ENCODE data around the gene INTS11. TPM values are rescaled to one million over a fixed set of nuclear protein-coding genes. Genes with fewer than 3 reads are reported as not detected.
"Not testable (repeated sequence)": the region's sequence is repeated elsewhere in the genome, so short reads cannot be mapped to it uniquely, and the experiment has no call there.

INTS11 gene
- total RNA-seq, 3 donors from 2014 or later (not counting 1 experiment from before 2014, with no cell fraction given): 150 to 189 (median 181) TPM

- peaks cover 33% of the 10 kb centered on the region for H3K36me3 ChIP-seq (ENCODE audit: control insufficient read depth, insufficient read depth, low read length)
- intact Hi-C loops (cut with micrococcal nuclease): no loop called here
- WGBS (ENCODE audit: insufficient coverage): 97% methylated on average over 9 of the region's 9 CpGs
Observed at GRCh38 chr1:1318131-1318652, 6.3 kb downstream of the INTS11 start.

GRCh38 chr1:1317420-1317819 is 7.0 kb downstream of the INTS11 start:
- no peak overlapping the region for H3K27ac ChIP-seq (ENCODE audit: low read length)
- WGBS (ENCODE audit: insufficient coverage): 95% methylated on average over 6 of the region's 6 CpGs
- peaks cover 40% of the 10 kb centered on the region for H3K36me3 ChIP-seq (ENCODE audit: control insufficient read depth, insufficient read depth, low read length)
- intact Hi-C loops (cut with micrococcal nuclease): no loop called here
- DNase-seq: no peak
- Mint-ChIP-seq H3K27me3 (ENCODE audit: low read depth in 2 of 2) (no peaks in the 10 kb centered on the region), H3K4me1 (peaks cover 6 to 36% of the 10 kb centered on the region in 2 donors), H3K9me3 (no peaks in the 10 kb centered on the region), H3K27ac (no peak overlapping the region), H3K36me3 (no peaks in the 10 kb centered on the region), H3K4me3 (no peak overlapping the region)
- no peak for ATAC-seq
- H3K27me3 ChIP-seq (ENCODE audit: control insufficient read depth, insufficient read depth, low read length): no peaks in the 10 kb centered on the region
- no peaks in the 10 kb centered on the region for H3K9me3 ChIP-seq (ENCODE audit: control insufficient read depth, insufficient read depth, low read length)
- TF ChIP-seq CTCF (IDR thresholded peaks at IDR 0.05): no peak
- H3K4me3 ChIP-seq (ENCODE audit: low read length): no peak overlapping the region
- peaks cover 9% of the 10 kb centered on the region for H3K4me1 ChIP-seq (ENCODE audit: control insufficient read depth, insufficient read depth, low read length)

More at GRCh38 chr1:1318131-1318652, 6.3 kb downstream of the INTS11 start:
- ATAC-seq: no peak
- H3K27ac Mint-ChIP-seq: no peak overlapping the region
- H3K4me1 ChIP-seq (ENCODE audit: control insufficient read depth, insufficient read depth, low read length): peaks cover 15% of the 10 kb centered on the region
- H3K9me3 ChIP-seq (ENCODE audit: control insufficient read depth, insufficient read depth, low read length): no peaks in the 10 kb centered on the region
- H3K36me3 Mint-ChIP-seq: no peaks in the 10 kb centered on the region
- H3K27me3 Mint-ChIP-seq (ENCODE audit: low read depth in 2 of 2): no peaks in the 10 kb centered on the region
- H3K27me3 ChIP-seq (ENCODE audit: control insufficient read depth, insufficient read depth, low read length): no peaks in the 10 kb centered on the region
- H3K4me1 Mint-ChIP-seq: peaks cover 14 to 42% of the 10 kb centered on the region in 2 donors
- H3K9me3 Mint-ChIP-seq: no peaks in the 10 kb centered on the region
- no peak overlapping the region for H3K27ac ChIP-seq (ENCODE audit: low read length)
- no peak overlapping the region for H3K4me3 Mint-ChIP-seq
- no peak for TF ChIP-seq CTCF (IDR thresholded peaks at IDR 0.05)
- no peak overlapping the region for H3K4me3 ChIP-seq (ENCODE audit: low read length)
- no peak for DNase-seq

- intact Hi-C loops (cut with micrococcal nuclease); H3K27me3 Mint-ChIP-seq (ENCODE audit: low read depth in 2 of 2); H3K4me3 ChIP-seq (ENCODE audit: low read length); DNase-seq; H3K27ac ChIP-seq (ENCODE audit: low read length); H3K9me3 Mint-ChIP-seq; H3K4me1 ChIP-seq (ENCODE audit: control insufficient read depth, insufficient read depth, low read length); H3K36me3 Mint-ChIP-seq; ATAC-seq; H3K9me3 ChIP-seq (ENCODE audit: control insufficient read depth, insufficient read depth, low read length); H3K4me3 Mint-ChIP-seq; H3K27me3 ChIP-seq (ENCODE audit: control insufficient read depth, insufficient read depth, low read length): not testable (repeated sequence)
- Mint-ChIP-seq H3K27ac (peak overlapping the region in 1 of 2 donors; percentile 58), H3K4me1 (peaks cover 0 to 30% of the 10 kb centered on the region in 2 donors)
- WGBS (ENCODE audit: insufficient coverage): 93% methylated on average over 8 of the region's 8 CpGs
- peaks cover 44% of the 10 kb centered on the region for H3K36me3 ChIP-seq (ENCODE audit: control insufficient read depth, insufficient read depth, low read length)
Observed at GRCh38 chr1:1316199-1316598, 8.3 kb downstream of the INTS11 start.

- Histone ChIP-seq H3K9me3 (ENCODE audit: control insufficient read depth, insufficient read depth, low read length) (no peaks in the 10 kb centered on the region), H3K36me3 (ENCODE audit: control insufficient read depth, insufficient read depth, low read length) (peaks cover 41% of the 10 kb centered on the region), H3K4me1 (ENCODE audit: control insufficient read depth, insufficient read depth, low read length) (no peaks in the 10 kb centered on the region), H3K27me3 (ENCODE audit: control insufficient read depth, insufficient read depth, low read length) (no peaks in the 10 kb centered on the region), H3K27ac (ENCODE audit: low read length) (no peak overlapping the region), H3K4me3 (ENCODE audit: low read length) (no peak overlapping the region)
- H3K27ac Mint-ChIP-seq: peak overlapping the region in 1 of 2 donors; percentile 58
- WGBS (ENCODE audit: insufficient coverage): 93% methylated on average over 11 of the region's 26 CpGs
- TF ChIP-seq CTCF (IDR thresholded peaks at IDR 0.05): no peak
- peaks cover 0 to 30% of the 10 kb centered on the region in 2 donors for H3K4me1 Mint-ChIP-seq
- intact Hi-C loops (cut with micrococcal nuclease): no loop called here
- no peaks in the 10 kb centered on the region for H3K9me3 Mint-ChIP-seq
- DNase-seq (no peak), ATAC-seq (peak in 1 of 3 donors; percentile 54)
- no peak overlapping the region for H3K4me3 Mint-ChIP-seq
- no peaks in the 10 kb centered on the region for H3K27me3 Mint-ChIP-seq (ENCODE audit: low read depth in 2 of 2)
- H3K36me3 Mint-ChIP-seq: no peaks in the 10 kb centered on the region
Observed at GRCh38 chr1:1315435-1315954, 9.0 kb downstream of the INTS11 start.
